ENCODE results near the gene INSM2. TPM values are rescaled to one million over a fixed set of nuclear protein-coding genes. Genes with fewer than 3 reads are reported as not detected.

INSM2 gene
- total and polyA plus RNA-seq, 9 donors = not detected

GRCh38 chr14:35576856-35577255 is 42.9 kb downstream of the INSM2 start:
- Histone ChIP-seq H3K4me3 (ENCODE audit: low read length) (no peak overlapping the region), H3K9me3 (replicated peaks; ENCODE audit: control insufficient read depth, low read depth, low read length) (no peaks in the 10 kb centered on the region), H3K36me3 (ENCODE audit: control insufficient read depth, insufficient read depth, low read length) (no peaks in the 10 kb centered on the region), H3K27ac (ENCODE audit: low read length) (no peak overlapping the region), H3K27me3 (ENCODE audit: control insufficient read depth, insufficient read depth, low read length) (no peaks in the 10 kb centered on the region), H3K4me1 (ENCODE audit: control insufficient read depth, insufficient read depth, low read length) (no peaks in the 10 kb centered on the region)
- DNase-seq = no peak
- no CpG with 5 or more reads among the region's 1 CpG for WGBS (ENCODE audit: insufficient coverage)

- H3K27me3 ChIP-seq (ENCODE audit: control insufficient read depth, insufficient read depth, low read length) = no peaks in the 10 kb centered on the region
- H3K4me1 ChIP-seq (ENCODE audit: control insufficient read depth, insufficient read depth, low read length) = no peaks in the 10 kb centered on the region
- no peaks in the 10 kb centered on the region for H3K9me3 ChIP-seq (replicated peaks; ENCODE audit: control insufficient read depth, low read depth, low read length)
- no peak overlapping the region for H3K4me3 ChIP-seq (ENCODE audit: low read length)
- peaks cover 2% of the 10 kb centered on the region for H3K36me3 ChIP-seq (ENCODE audit: control insufficient read depth, insufficient read depth, low read length)
- no peak overlapping the region for H3K27ac ChIP-seq (ENCODE audit: low read length)
- WGBS (ENCODE audit: insufficient coverage) = no CpG with 5 or more reads among the region's 2 CpGs
- DNase-seq = no peak
Observed at GRCh38 chr14:35578135-35578534, 44.2 kb downstream of the INSM2 start.

- H3K27me3 ChIP-seq (ENCODE audit: control insufficient read depth, insufficient read depth, low read length) = no peaks in the 10 kb centered on the region
- no peaks in the 10 kb centered on the region for H3K4me1 ChIP-seq (ENCODE audit: control insufficient read depth, insufficient read depth, low read length)
- no peaks in the 10 kb centered on the region for H3K9me3 ChIP-seq (replicated peaks; ENCODE audit: control insufficient read depth, low read depth, low read length)
- H3K4me3 ChIP-seq (ENCODE audit: low read length) = no peak overlapping the region
- no peak for DNase-seq
- H3K36me3 ChIP-seq (ENCODE audit: control insufficient read depth, insufficient read depth, low read length) = peaks cover 2% of the 10 kb centered on the region
- no peak overlapping the region for H3K27ac ChIP-seq (ENCODE audit: low read length)
Observed at GRCh38 chr14:35578639-35579038, 44.7 kb downstream of the INSM2 start.

Other genes starting within 250 kb of the INSM2 start
- gene PSMA6, start 241.8 kb upstream of the INSM2 start, total RNA-seq = 218 TPM
- 100 to 1,000 TPM; 161 to 214 (median 180) TPM for gene PSMA6, start 241.8 kb upstream of the INSM2 start, polyA plus RNA-seq (ENCODE audit: insufficient read depth in 1 of 8, insufficient read length in 8 of 8, low replicate concordance in 1 of 8)
- 63.2 TPM for gene NFKBIA, start 129.4 kb upstream of the INSM2 start, total RNA-seq
- gene NFKBIA, start 129.4 kb upstream of the INSM2 start, polyA plus RNA-seq (ENCODE audit: insufficient read depth in 1 of 8, insufficient read length in 8 of 8, low replicate concordance in 1 of 8) = 10 to 100 TPM; 36.8 to 62.7 (median 48.7) TPM